GM21390 (cell line): Measurements from ENCODE around the gene SPTBN5.

Experiments used
- ATAC-seq: cut with Tn5 transposase; IDR thresholded peaks from one replicate; pipeline ENCODE4 v1.9.1; 2021; ENCODE audit not compliant: unreplicated experiment

Gene SPTBN5

DNA sequence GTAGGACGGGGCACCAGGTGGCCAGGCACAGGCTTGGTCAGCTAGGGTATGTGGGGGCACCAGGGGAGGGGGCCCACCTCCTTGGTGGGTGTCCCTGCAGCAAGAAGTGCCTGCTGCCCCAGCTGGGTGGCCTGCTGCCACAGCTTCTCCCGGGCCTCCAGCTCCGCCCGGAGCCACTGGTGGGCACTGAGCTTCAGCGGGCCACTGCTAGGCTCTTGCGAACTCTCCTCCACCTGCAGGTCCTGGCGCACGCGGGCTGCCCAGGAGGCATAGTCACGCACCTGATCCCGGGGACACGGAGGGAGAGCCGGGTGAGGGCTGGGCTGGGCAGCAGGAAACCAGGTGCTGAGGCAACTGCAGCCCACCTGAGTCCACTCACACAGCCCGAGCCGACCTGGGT lies 25.5 kb downstream of the SPTBN5 start:
- no peak for ATAC-seq

DNA sequence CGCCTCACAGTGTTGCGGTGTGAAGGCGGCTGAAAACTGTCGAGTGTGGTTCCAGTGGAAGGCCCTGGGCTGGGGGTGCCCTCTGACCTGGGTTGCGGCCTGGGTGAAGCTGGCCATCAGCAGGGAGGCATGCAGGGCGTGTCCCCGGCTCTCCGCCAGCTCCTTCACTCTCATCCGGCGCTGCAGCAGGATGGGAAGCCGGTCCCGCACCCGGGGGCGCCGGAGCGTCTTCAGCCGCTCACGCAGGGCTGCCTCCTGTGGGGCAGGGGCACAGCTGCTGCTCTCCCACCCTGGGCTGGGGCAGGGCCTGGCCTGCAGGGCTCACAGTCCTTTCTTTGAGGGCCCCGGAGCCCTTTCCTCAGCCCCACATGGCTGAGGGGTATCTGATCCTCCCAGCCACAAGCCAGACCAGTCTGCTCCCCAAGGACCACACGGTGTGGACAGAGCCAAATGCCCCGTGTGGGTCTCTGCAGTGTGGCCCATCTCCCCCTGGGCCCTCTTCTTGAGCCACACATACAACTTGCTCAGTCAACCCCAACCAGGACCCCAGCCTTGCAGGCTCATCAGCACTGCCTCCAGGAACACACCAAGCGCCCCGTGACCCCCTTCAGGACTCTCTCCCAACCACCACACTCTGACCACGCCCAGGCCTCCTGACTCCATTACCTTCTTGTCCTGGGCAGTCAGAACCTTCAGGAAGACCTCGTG lies 26.8 kb downstream of the SPTBN5 start:
- no peak for ATAC-seq

DNA sequence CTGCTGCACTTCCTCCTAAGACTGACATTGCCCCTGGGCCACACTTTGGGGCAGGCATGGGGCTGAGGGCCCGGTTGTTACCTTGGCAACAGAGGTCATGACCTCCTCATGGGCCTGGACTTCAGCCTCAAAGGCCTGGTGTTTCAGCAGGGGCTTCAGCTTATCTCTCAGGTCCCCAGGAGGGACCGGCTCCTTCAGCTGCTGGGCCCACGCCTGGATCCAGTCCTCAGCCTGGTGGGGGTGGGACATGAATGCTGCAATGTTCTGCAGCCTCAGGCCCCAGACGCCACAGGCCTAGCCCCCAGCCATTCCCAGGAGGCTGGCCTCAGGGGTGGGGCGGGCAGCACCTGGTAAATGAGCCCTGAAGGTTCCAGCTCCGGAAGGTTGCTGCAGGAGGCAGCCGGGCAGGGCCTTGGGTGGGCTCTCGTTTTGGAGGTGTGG lies 27.6 kb downstream of the SPTBN5 start:
- ATAC-seq, result no peak

DNA sequence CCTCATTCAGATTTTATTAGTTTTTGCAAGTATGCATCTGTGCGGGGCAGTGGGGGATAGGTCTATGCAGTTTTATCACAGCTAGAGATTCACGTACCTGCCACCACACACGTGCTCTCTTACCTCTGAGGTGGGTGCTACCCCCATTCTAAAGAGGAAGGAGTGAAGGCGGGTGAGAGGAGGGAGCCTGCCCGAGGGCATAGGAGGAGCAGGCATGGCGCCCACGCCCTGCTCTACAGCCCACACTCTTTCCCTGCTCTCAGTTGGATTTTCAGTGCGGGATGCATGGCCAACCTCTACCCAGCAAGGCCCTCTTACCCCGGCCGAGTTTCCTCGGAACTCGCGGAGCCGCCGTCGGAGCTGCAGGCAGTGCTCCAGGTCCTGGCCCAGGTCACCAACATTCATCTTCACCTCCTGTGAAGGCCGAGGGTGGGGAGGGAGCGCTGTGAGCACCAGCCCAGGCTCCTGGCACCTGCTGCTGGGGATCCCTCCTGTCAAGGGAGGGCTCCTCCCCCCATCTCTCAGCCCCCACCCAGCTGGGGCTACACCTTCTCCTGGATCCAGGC lies 28.3 kb downstream of the SPTBN5 start:
- no peak for ATAC-seq

DNA sequence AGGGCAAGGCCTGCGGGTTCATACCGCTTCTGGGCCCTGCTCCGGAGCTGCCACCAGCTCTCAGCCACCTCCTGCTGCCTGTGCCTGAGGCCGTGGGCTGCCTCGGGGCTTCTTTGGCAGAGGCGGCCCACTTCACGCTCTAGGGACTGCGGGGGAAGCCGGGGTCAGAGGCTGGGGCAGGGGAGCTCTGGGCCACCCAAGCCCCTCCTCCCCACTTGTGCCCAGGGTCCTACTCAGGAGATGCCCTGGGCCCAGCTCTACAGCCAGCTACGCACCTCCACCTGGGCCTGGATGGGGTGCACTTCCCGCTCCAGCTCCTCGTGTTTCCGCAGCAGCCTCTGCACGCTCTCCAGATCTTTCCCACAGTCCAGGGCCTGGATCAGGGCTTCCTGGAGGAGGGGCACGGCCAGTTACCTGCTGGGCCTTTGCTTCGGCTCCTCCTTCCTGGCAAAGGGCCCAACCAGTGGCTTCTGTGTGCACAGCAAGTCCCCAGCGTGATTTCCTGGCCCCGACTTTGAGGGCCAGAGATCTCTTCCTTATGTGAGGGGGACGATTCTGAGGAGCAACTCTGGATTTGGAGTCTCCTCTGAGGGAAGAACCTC lies 31.2 kb downstream of the SPTBN5 start:
- ATAC-seq, result no peak

DNA sequence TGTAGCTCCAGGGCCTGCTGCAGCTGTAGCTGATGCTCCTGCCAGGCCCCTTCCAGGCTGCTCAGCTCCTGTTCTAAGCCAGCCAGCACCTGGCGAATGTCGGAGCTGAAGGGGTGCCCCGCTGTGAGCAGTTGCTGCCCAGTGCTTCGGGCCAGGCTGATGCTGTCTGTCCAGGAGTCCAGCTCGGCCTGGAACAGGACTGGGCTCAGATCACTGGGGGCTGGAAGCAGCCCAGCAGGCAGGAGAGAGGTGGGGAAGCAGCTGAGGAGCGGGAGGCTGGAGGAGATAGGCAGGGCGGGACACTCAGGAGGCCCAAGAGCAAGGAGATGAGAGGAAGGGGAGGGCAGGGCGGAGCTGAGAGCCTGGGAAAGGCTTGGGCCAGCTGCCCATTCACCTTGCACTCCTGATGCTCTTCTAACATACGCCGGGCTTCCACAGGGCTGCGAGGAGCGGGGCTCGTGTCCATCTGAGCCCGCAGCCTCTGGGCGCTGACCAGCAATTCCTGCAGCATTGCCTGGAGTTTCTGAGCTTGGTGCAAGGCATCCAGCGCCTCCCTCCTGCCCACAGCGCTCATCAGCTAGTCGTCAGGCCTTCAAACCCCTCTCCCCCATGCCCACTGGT lies 32.0 kb downstream of the SPTBN5 start:
- no peak for ATAC-seq

DNA sequence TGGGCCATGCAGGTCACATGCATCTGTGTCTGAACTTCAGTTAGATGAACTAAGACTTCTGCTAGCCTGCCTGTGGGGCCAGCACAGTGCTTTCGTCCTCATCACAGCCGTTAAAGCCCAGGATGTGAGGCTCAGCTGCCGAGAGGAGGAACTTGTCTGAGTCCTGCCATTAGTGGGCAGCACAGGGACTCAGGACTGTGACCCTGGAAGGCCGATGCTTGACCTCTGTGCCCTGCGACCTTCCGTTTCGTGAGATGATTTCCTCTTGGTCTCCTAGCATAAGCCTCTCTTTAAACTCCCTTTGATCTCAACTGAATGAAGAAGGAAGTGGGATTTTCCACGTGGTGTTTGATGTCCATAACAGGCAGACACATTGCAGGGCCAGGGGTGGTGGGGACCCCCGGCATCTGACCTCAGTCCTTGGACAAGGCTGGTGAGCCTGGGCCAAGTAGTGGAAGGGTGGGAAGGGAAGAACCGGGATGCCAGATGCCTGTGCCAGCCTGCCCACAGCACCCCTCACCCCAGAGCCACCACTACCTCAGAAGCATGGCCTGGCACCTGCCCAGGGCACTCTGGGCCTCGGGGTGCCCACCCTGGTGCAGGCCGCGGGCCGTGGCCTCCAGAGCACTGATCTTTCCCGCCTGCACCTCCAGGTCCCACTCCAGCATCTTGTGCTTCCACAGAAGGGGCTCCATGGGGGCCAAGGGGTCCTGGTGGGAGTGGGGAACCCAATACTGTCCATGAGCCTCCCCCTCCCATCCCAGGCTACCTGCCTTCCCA lies 33.6 kb downstream of the SPTBN5 start:
- ATAC-seq, result no peak

DNA sequence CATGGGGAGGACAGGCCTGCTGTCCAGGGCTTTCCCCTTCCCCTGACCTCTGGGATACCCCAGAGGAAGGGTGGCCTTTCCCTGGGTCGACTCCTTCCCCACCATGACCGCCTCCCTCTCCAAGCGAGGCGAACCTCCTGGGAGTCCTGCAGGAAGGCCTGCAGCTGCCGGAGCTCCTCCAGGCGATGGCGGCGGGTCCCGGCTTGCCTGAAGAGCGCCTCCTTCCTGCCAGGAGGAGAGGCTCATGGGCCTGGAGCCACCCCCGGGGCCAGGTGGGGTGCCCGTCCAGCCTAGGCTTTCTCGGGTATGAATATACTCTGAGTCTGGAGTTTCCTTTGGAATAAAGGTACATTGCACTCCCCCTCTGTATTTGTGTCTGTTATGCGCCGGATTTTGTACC lies 35.1 kb downstream of the SPTBN5 start:
- no peak for ATAC-seq

DNA sequence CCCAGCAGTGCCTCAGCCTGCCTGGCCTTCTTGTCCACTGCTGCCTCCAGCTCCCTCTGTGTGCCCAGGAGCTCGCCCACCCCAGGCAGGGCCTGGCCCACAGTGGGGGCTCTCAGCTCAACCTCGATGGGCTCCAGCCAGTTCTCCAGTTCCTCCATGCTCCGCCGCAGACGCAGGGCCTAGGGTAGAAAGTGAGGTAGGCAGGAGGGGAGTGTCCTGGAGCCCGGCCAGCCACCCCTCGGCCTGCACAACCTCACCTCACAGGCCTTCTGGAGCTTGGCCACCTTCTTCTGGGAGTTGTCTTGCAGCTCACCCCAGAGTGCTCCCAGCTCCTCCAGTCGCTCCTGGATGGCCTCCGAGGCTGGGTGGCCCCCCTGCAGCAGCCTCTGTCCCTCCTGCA lies 36.5 kb downstream of the SPTBN5 start:
- ATAC-seq, result no peak

DNA sequence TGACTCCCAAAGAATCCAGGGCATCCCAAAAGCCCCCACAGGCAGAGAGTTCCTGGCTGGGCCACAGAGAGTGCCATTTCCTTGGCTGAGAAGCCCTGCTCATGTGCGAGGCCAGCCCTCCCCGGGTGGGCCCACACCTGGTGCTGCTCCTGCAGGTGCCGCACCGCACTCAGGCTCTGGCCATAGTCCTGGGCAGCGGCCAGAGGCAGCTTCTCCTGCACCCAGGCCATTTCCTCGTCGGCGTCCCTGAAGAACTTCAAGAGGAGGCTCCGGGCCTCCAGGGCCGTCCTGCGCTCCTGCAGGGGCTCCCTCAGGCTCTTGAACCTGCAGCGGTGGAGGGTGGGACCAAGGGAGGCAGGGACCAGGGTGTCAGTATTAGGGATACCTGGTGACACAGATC lies 37.1 kb downstream of the SPTBN5 start:
- no peak for ATAC-seq

DNA sequence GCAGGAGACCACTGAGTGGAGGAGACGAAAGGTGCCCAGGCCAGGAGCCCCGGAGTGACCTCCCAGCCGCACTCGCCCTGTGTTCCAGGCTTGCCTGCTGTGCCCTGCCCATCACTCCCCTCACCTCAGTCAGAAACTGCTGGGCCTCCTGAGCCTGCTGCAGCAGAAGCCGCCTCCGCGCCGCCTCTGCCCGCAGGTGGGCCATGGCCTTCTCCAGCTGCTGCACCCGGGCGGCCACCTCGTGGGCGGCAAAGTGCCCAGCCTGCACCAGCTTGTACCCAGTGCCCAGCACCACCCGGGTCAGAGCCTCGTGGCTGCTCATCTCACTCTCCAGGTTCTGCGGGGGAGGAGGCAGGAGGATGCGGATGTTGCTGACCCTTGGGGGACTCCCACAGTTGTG lies 37.6 kb downstream of the SPTBN5 start:
- no peak for ATAC-seq

DNA sequence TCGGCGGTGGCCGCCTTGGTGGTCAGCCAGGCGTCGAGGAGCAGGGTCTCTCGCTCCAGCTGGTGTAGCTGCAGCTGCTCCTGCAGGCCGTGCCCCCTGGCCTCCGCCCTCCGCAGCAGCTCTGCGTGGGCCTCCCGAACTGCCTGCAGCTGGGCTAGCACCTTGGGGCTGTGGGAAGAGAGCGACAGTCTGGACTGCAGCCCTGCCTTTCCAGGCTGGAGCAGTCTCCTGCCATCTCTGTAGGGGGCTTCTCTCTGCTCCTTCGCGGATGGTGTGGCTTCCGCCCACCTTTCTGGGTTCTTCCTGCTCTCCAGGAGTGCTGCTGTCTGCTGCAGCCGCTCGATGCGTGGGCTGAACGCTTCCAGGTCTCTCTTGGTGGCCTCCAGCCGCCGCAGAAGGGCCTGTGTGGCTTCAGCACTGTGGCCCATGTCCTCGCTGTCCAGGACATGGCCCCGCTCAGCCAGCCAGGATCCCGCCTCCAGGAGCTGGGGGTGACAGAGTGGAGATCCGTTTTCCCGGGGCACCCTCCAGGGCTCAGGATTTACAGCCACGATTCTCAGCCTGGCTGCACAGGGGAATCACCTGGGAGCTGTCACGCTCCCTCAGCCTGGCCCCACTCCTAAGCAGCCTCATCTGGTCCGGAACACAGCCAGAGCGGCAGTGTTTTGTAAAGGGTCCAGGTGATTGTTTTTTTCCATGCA lies 38.4 kb downstream of the SPTBN5 start:
- no peak for ATAC-seq

DNA sequence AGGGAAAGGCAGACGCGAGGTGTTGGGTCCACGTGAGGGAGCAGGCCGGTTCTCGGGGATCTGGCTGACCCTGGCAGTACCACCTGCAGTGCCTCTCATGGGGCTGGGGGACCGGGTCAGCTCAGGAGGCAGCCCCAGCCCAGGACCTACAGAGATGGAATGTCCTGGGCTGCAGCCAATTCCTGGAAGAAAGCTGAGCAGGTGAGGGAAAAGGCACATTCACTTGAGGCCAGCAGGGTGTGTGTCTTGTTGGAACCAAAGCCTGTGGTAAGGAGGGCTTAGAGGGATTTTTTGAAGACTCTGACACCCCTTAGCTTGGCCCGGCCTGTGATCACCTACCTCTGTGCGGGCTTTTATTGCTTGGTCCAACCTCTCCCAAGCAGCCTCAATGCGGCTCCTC lies 39.4 kb downstream of the SPTBN5 start:
- ATAC-seq, result no peak

DNA sequence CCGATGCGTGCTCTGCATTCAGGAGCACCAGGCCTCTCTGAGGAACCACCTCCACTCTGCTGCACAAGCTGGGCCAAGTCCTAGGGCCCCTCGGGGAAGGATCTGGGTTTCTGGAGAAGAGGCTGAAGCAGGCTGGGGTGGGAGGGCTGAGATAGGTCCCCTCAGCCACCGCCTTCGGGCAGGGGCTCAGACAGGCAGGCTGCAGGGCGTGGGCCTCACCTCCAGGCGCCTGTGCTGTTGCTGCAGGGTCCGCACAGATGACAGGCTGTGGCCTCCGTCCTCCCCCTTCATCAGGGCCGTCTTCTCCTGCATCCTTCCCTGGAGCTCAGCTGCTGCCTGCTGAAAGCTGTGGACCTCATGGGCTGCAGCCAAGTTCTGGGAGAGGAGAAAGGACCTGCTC lies 40.0 kb downstream of the SPTBN5 start:
- no peak for ATAC-seq

DNA sequence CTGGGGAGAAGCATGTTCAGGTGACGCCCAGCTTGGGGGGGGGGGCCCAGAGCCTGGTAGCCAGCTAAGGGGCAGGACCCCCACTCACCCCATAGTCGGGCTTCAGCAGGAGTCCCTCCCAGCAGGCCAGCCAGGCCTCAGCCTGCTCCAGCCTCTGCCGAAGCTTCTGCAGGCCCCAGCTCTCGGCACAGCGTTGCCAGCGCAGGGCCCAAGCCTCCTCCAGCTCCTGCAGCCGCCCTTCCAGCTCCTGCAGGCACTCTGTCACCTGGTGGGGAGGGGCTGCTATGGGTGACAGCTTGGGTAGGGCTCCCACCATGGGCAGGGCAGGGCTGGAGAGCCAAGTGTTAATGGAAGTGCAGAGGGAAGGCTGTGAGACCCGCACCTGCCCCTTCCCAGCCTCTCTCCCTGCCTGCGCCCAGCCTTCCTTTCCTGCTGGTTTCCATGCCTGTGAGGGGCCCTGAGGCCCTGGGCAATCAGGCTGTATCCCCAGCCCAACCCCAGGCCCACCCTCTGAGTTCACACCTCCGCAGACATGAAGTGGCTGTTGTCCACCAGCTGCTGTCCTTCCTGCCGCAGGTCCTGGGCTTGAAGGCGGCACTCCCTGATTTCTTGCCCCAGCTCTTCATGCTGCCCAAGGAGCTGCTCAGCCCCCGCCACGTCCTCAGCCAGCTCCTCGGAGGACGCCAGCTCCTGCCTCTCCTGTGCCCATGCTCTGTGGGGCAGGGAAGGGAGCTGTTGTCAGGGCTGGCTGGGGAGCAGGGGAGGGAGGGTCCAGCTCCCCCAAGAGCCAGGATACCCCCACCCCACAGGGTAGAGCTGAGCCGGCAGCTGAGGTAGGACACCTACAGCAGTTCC lies 40.9 kb downstream of the SPTBN5 start:
- ATAC-seq, result no peak

DNA sequence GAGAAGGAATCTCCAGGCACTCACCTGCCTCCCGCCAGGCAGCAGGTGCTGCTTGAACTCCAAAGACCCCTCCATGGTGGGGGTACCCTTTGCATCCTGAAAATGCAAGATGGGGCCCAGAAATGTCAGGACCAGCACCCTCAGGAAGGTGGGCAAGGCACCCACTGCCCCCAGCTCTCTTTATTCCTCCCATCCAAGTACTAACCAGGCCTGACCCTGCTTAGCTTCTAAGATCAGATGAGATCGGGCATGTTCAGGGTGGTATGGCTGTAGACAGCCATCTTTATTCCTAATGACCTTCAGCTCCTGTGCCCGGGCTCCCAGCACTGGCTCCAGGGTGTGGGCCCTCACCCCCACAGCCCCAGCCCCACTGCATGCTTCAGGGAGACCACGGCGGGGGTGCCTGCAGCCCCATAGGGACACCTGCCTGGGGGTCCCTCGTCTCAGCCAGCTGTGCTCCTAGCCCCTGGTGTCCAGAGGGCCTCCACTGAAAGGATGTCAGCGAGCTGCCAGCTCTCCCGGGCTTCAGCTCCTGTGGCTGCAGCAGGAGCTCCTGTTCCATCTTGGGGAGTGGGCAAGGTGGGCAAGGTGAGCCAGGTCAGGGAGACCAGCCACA lies 42.0 kb downstream of the SPTBN5 start:
- no peak for ATAC-seq

DNA sequence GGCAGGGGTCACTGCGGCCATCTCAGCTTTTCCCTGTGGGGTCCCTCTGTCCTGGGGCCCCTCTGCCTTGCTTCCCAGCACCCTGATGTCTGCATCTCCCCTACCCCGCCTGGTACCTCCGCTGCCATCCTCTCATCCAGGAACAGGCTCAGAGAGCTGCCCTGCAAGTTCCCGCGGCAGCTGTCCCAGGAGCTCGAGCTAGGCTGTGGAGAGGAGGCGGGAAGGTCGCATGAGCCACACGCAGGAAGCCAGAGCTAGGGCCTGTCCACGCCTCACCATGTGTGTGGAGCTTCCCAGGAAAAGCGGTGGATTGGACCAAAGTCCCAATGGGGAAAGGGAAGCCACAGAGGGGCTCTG lies 42.7 kb downstream of the SPTBN5 start:
- no peak for ATAC-seq

DNA sequence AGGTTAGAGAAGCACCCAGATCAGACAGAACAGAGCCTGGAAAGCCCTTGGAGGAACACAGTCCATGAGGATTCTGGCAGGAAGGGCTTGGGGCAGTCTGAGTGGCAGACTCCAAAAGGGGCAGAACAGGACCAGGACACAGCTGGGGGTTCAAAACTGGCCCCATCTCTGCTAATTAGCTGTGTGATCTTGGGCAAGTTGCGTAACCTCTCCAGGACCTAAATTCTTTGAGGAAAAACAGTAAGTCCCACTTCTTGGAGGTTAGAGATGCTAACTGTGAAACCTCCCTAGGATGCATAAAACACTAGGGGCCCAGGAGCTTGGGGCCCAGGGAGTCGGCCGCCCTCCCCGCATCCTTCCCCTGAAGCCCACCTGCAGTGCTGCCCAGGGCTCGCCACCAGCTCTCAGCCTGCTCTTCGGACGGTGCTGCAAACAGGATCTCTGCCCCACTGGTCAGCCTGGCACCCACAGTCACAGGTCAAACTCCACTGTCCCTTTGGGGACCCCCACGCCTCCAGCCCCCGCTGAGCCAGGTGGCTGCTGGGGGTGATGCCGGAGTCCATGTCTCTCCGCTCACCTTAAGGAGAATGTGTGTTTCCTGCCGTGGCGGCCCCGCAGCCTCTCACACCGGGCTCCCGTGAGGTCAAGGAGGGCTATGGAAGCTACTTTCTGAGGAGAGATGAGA lies 43.2 kb downstream of the SPTBN5 start:
- ATAC-seq, result no peak

DNA sequence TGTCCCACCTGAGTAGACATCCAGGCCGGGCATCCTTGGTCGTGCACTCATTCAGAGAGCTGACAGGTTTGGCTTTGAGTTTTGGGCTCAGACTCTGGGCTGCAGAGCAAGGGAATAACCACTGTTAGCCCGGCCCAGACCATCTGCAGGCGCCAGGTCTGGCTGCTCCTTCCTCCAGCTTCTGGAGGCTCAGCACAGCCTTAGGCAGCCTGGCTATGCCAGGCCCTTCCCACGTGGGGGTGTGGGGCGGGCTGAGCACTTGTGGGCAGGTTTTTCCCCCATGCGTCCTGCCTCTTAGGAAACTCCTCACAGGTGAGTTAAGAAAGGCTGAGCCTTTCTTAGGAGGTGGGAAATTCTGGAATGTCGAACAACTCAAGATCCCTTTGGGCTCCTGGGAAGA lies 44.0 kb downstream of the SPTBN5 start:
- no peak for ATAC-seq
